Upper lobe of left lung (tissue), 4 donors: ENCODE data around the gene DACT1.

Experiments used
- CTCF ChIP-seq, 6 experiments: fragments of 450-650 bp in 4 of 6; fragments of 200-600 bp in 2 of 6; sonication (generic) in 2 of 6; IDR thresholded peaks; one replicate each; pipeline ENCODE4 v1.5.1; 2016 to 2019; ENCODE audit warnings: antibody characterized with exemption in 6 of 6
- EP300 ChIP-seq, 4 donors: sonication (generic); formaldehyde crosslinking; IDR thresholded peaks; one replicate each; pipeline ENCODE4 v1.5.1; 2017; ENCODE audit warnings: antibody characterized with exemption in 4 of 4, control low read depth in 2 of 4
- POLR2A ChIP-seq, 4 donors: fragments of 450-650 bp; IDR thresholded peaks; one replicate each; pipeline ENCODE4 v1.5.1; 2016 to 2017; ENCODE audit warnings: antibody characterized with exemption in 4 of 4, mild to moderate bottlenecking in 2 of 4

- TF ChIP-seq POLR2A (IDR thresholded peaks at IDR 0.05) (no peak), CTCF (IDR thresholded peaks at IDR 0.05) (no peak), EP300 (IDR thresholded peaks at IDR 0.05) (no peak)
Observed at GRCh38 chr14:58680698-58681097, 42.9 kb downstream of the DACT1 start.
